HFF-Myc (cell line): Measurements from ENCODE around the gene KCNAB1.

Experiments
- DNase-seq: peaks from one replicate; pipeline ENCODE4 v3.0.0-alpha.2; 2011; ENCODE audit warnings: low read depth; ENCODE audit errors: extremely low read depth
- H3K4me3 ChIP-seq: replicated peaks from 2 replicates; pipeline ENCODE4 v1.5.1; 2011; ENCODE audit warnings: low read depth, mild to moderate bottlenecking, control low read depth, low read length
- TF ChIP-seq, protein P1 (sequence below): IDR thresholded peaks from 2 replicates; pipeline ENCODE4 v1.5.1; 2012; ENCODE audit warnings: mild to moderate bottlenecking, low read depth, low read length, control low read depth; ENCODE audit errors: missing control alignments

KCNAB1 gene

GRCh38 chr3:156368189-156368588 lies 247.8 kb downstream of the KCNAB1 start:
- H3K4me3 ChIP-seq = no peak overlapping the region
- DNase-seq = no peak
- TF ChIP-seq, protein P1, sequence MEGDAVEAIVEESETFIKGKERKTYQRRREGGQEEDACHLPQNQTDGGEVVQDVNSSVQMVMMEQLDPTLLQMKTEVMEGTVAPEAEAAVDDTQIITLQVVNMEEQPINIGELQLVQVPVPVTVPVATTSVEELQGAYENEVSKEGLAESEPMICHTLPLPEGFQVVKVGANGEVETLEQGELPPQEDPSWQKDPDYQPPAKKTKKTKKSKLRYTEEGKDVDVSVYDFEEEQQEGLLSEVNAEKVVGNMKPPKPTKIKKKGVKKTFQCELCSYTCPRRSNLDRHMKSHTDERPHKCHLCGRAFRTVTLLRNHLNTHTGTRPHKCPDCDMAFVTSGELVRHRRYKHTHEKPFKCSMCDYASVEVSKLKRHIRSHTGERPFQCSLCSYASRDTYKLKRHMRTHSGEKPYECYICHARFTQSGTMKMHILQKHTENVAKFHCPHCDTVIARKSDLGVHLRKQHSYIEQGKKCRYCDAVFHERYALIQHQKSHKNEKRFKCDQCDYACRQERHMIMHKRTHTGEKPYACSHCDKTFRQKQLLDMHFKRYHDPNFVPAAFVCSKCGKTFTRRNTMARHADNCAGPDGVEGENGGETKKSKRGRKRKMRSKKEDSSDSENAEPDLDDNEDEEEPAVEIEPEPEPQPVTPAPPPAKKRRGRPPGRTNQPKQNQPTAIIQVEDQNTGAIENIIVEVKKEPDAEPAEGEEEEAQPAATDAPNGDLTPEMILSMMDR = no peak

- peak; percentile 35 for DNase-seq
- H3K4me3 ChIP-seq = no peak overlapping the region
- TF ChIP-seq, protein P1 = no peak
These were observed 251.3 kb downstream of the KCNAB1 start for GRCh38 chr3:156371701-156372100.

- DNase-seq = no peak
- no peak overlapping the region for H3K4me3 ChIP-seq
- TF ChIP-seq, protein P1 = no peak
These were observed 252.7 kb downstream of the KCNAB1 start for GRCh38 chr3:156373095-156373494.

- H3K4me3 ChIP-seq = no peak overlapping the region
- DNase-seq = no peak
- TF ChIP-seq, protein P1 = no peak
These were observed 253.3 kb downstream of the KCNAB1 start for GRCh38 chr3:156373654-156374053.

DNA sequence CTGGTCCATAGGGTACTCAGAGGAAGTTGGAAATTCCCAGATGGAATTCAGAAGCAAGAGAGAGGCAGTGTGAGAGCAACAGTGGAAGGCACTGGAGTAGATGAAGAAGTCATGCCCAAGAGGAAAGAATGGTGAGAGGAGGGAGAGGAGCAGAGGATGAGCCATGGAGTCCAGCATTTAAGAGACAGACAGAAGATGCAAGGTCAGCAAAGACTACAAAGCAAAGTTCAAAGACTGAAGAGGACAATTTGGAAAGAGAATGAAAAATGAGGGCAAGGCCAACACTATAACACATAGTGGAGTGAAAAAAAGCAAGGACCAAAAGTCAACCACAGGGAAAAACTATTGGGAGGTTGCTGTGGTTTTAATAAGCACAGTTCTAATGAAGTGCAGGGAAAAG lies 255.8 kb downstream of the KCNAB1 start:
- TF ChIP-seq, protein P1 = no peak
- no peak for DNase-seq
- no peak overlapping the region for H3K4me3 ChIP-seq

DNA sequence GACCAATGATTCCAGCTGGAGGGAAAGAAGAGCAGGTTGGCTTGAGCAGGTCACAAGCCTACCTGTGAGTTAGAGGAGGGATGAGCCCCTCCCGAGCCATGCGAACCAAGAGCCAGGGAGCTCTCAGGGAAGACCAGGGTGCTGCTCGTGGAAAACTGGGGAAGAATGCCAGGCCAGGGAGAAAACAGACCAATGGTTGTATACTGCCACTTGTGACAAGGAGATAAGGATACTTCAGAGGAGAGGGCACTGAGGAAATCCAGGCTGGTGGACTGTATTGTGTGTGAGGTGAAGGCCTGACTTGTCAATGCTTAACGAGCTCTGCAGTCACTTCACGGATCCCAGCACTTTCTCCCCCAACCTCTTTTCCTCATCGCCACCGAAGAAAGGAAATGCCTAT lies 256.9 kb downstream of the KCNAB1 start:
- TF ChIP-seq, protein P1 = no peak
- no peak overlapping the region for H3K4me3 ChIP-seq
- DNase-seq = no peak

GRCh38 chr3:156377718-156378117 lies 257.3 kb downstream of the KCNAB1 start:
- DNase-seq = no peak
- H3K4me3 ChIP-seq = no peak overlapping the region
- TF ChIP-seq, protein P1 = no peak
